ENCODE results near the gene APOH.
A peak's percentile ranks its signal among the peaks of the same experiment; 100 is the strongest.

Gene APOH

GRCh38 chr17:66191593-66192377, 37.4 kb downstream of the APOH start, which contains the start of gene CEP112:
TSS of gene CEP112 (minus strand) at chr17:66192133.
- peak; percentile 72 for DNase-seq

- peak; percentile 37 for DNase-seq
Measured at GRCh38 chr17:66190738-66191592, 38.2 kb downstream of the APOH start.

GRCh38 chr17:66187718-66188117, 41.5 kb downstream of the APOH start:
- DNase-seq: no peak

DNA sequence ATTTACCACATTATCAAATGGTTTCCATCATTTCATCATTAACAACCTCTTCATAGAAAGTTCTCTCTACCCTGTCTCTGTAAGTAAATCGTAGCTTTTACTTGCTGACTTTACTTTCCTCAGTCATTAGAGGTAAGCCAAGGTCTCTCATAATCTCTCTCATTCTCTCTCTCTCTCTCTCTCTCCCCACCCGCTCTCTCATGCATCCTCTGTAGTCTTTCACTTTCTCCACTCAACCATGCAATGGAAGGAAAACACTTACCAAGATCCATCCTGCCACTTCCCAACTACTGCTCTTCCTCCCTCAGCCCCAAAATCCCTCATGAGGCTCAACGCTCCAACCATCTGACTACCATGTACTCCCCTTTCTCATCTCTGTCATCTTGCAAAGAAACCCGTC, 43.4 kb downstream of the APOH start:
- no peak for DNase-seq

- no peak for DNase-seq
Measured at GRCh38 chr17:66184392-66184791, 44.8 kb downstream of the APOH start.

- no peak for DNase-seq
Measured at GRCh38 chr17:66183529-66183928, 45.7 kb downstream of the APOH start.

DNA sequence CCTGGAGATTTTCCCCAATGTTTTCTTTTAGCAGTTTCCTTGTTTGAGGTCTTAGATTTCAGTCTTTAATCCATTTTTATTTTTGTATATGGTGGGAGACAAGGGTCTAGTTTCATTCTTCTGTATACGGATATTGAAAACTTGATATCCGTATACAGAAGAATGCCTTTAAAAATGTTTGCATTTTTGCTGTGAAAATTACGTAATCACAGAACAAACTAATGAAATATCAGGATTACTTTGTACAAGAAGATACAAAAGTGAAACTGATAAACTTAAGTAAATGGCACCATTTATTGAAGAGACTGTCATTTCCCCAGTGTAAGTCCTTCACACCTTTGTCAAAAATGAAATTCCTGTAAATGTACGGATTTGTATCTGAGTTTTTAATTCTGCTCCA, 50.6 kb downstream of the APOH start:
- DNase-seq: no peak

DNA sequence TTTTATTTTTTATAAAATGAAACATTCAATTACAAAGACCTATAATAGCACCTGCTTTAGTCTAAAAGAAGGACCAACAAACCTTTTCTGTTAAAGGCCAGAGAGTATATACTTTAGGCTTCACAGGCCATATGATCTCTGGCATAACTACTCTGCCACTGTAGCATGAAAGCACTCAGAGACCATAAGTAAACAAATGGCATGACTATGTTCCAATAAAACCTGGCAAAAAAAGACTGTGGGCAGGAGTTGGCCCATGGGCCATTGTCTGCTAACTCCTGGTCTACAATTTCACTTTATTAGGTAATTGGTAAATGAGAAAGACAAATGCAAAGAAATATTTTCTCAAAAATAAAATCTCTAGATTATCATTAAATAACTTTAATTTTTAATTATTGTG, 52.2 kb downstream of the APOH start:
- no peak for DNase-seq

DNA sequence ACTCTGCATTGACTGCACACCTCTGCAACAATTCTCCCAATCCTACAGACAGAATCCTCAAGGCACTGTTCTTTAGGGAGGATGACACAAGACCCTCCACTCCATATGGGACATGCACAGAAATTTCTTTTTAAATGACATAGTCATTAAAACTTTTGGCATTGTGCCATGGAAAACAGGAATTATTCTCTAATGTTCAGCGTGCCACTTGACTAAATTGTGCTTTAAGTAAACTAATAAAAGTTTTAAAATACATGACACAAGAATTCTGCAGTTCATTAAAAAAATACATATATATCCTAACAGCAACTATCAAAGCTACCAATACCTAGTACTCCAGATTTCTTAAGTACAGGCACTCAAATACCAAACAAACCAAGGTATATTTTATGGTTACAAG, 53.3 kb downstream of the APOH start:
- no peak for DNase-seq

DNA sequence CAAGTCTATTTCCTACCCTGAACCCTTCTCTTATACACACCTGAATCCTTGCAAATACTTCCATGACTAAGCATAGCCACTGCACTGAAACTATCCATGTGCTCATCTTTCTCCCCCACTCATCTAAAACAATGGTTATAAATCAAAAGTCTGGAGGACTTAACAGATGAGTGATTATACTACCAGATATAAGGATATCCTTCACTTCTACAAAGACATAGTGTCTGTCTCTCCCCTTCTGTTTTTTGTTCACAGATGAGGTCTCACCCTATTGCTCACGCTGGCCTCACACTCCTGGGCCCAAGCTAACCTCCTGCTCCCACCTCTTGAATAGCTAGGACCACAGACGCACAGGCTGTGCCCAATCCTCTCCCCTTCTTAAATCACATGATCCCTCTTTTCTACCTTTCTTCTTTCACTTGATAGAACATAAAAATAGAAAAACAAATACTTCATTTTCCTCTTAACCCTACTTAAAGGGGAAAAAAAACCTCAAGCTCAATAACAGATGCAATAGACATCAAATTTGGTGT, 56.5 kb downstream of the APOH start:
- no peak for DNase-seq

- DNase-seq: no peak
Measured at GRCh38 chr17:66172144-66172543, 57.1 kb downstream of the APOH start.

- DNase-seq: no peak
Measured at GRCh38 chr17:66171692-66172091, 57.5 kb downstream of the APOH start.

- DNase-seq: no peak
Measured at GRCh38 chr17:66171172-66171571, 58.0 kb downstream of the APOH start.

DNA sequence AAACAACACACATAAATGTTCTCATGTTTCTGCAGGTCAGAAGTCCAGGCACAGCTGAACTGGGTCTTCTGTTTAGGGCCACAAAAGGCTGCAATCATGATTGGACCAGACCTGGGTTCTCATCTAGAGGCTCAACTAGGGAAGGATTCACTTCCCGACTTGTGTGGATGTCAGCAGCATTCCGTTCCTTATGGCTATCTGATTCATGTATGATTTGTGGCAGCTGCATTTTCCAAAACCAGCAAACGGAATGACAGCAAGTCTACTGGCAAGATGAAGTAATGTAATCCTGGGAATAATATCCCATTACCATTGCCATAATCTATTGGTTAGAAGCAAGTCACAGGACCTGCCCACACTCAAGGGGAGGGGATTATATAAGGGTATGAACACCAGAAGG, 59.4 kb downstream of the APOH start:
- DNase-seq: peak; percentile 17

DNA sequence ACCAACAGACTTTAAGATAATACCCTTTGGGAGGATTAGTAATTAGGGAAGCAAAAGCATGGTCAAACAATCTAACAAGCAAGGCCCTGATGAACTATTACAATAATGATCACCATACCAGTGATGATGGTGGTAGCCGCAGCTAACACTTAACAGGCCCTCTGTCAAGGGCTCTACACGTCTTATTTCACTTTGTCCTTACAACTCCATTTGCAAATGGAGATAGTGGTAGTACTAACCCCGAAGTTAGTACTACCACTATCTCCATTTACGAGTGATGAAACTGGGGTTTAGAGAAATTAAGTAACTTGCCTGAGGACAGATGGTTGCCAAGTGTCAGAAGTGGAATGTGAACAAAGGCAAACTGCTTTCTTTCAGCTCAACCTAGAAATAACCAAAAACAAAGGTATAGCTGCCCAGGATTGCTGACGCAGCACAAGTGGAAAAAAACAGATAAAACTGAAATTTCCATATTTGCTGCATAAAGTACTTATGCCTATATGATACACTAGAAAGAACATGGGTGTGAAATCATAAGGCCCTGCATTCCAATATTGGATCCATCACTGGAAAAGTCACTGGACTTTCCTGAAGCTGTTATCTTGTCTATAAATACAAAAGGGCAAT, 61.9 kb downstream of the APOH start:
- no peak for DNase-seq

- DNase-seq: peak; percentile 79
Measured at GRCh38 chr17:66165537-66166123, 63.6 kb downstream of the APOH start.

Measured in fibroblast of skin of scalp (primary cell).